Measurements from ENCODE around the gene TNFRSF6B.

Gene TNFRSF6B

GRCh38 chr20:63746751-63747315 lies 50.4 kb downstream of the TNFRSF6B start:
- in situ Hi-C loops (cut with MboI; ENCODE audit: low sequenced_read_pairs), result no loop called here

GRCh38 chr20:63747622-63748069 lies 51.2 kb downstream of the TNFRSF6B start:
- in situ Hi-C loops (cut with MboI; ENCODE audit: low sequenced_read_pairs), result no loop called here
